RWPE1 (cell line): Measurements from ENCODE around the gene ADAM22.

Source experiments
- CTCF ChIA-PET: fragments of 350-600 bp; sonication (Branson Sonifier 250); formaldehyde crosslinking; extraction: SDS; loops from one replicate; lab custom pipeline; 2021; lab: Yijun Ruan, JAX
- POLR2A ChIA-PET: fragments of 400-600 bp; formaldehyde crosslinking; extraction: SDS; loops from one replicate; lab custom pipeline; 2020; ENCODE audit warnings: antibody characterized with exemption; ENCODE audit not compliant: low non-redundant PET; lab: Yijun Ruan, JAX
- DNase-seq: peaks from one replicate; pipeline ENCODE4 v3.0.0; 2012; ENCODE audit warnings: low spot score
- H3K27ac ChIP-seq: fragments of 450-650 bp; 2 replicates; pipeline ENCODE4 v1.5.1; 2017
- TF ChIP-seq, protein P1 (sequence below): fragments of 450-650 bp; conservative IDR thresholded peaks from 2 replicates; pipeline ENCODE4 v1.5.1; 2017; ENCODE audit warnings: low read depth, mild to moderate bottlenecking

The ADAM22 gene

GRCh38 chr7:88090240-88090639, 156.2 kb downstream of the ADAM22 start:
- TF ChIP-seq, protein P1, sequence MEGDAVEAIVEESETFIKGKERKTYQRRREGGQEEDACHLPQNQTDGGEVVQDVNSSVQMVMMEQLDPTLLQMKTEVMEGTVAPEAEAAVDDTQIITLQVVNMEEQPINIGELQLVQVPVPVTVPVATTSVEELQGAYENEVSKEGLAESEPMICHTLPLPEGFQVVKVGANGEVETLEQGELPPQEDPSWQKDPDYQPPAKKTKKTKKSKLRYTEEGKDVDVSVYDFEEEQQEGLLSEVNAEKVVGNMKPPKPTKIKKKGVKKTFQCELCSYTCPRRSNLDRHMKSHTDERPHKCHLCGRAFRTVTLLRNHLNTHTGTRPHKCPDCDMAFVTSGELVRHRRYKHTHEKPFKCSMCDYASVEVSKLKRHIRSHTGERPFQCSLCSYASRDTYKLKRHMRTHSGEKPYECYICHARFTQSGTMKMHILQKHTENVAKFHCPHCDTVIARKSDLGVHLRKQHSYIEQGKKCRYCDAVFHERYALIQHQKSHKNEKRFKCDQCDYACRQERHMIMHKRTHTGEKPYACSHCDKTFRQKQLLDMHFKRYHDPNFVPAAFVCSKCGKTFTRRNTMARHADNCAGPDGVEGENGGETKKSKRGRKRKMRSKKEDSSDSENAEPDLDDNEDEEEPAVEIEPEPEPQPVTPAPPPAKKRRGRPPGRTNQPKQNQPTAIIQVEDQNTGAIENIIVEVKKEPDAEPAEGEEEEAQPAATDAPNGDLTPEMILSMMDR: no peak
- ChIA-PET CTCF (interaction anchor here (0.7 kb wide), 2 partner anchors 9 to 95 kb away, joined by 3 read pairs; no protein-coding TSS in a partner anchor), POLR2A (no interaction called here)
- no peak overlapping the region for H3K27ac ChIP-seq
- no peak for DNase-seq

DNA sequence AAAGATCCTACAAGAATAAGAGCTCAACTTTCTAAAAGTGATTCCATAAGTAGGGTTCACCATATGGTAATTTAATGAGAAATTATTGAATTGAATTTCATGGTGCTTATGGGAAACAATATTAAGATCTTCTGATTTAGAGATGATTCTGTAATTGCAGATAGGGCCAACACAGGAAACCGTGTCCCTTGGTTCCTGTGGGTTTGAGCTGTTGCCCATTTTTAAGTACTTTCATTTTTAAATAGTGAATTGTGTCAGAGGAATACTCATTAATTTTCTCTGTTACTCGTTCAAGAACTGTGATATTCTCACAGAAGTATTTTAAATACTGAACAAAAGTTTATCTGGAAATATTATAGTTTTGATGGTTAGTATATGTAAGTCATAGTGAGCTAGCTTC, 156.6 kb downstream of the ADAM22 start:
- TF ChIP-seq, protein P1: no peak
- POLR2A ChIA-PET: no interaction called here
- CTCF ChIA-PET: interaction anchor here (0.7 kb wide), 2 partner anchors 9 to 94 kb away, joined by 3 read pairs; no protein-coding TSS in a partner anchor
- no peak overlapping the region for H3K27ac ChIP-seq
- no peak for DNase-seq

DNA sequence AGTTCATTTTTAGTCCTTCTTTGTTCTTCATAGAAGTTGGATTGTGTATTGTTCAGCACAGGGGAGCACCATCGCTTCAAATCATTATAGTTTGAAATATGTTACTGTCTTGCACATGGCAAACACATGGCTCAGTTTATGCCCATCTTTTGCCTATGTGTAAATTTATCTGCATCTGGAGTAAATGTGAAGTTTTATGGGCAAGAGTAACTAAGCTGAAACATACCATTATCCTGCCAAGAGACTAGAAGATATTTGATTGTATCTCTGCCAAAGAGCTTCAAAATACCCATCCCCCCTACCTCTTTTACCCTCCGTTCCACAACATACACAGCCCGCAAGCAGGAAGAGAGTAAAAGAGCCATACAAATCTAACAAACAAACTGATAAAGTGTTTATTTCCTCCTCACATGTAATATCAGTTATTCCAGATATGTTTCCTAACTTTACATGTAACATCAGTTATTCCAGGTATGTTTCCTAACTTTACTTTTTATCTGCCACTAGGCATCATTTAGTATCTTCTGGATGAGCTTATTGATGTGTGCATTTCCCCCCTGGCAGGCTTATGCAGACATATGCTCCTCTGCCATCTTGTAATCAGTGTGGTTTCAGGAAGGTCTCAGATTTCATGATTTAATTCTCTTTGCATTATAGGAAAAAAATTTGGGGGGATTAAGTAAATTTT, 158.1 kb downstream of the ADAM22 start:
- ChIA-PET CTCF (interaction anchor here (0.7 kb wide), 1 partner anchor 467 kb away, joined by 3 read pairs; no protein-coding TSS in a partner anchor), POLR2A (no interaction called here)
- TF ChIP-seq, protein P1: no peak
- no peak for DNase-seq
- no peak overlapping the region for H3K27ac ChIP-seq

DNA sequence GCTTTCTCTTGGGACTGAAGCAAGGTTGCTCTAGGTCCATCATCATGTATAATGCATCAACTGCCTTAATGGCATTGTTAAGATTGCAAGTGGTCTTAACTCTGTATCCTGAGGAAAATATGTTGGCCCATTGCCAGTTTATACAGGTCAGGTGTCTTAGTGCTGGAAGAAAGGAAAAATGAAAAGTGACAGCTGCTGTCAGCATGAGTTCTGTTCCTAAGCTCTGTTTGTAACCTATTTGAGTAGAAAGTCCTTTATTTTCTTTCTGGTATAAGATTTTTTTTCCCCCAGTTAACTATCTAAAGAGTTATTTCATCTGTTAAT, 158.6 kb downstream of the ADAM22 start:
- ChIA-PET POLR2A (no interaction called here), CTCF (interaction anchor here (0.7 kb wide), 1 partner anchor 467 kb away, joined by 3 read pairs; no protein-coding TSS in a partner anchor)
- no peak for DNase-seq
- H3K27ac ChIP-seq: no peak overlapping the region
- TF ChIP-seq, protein P1: no peak

- ChIA-PET POLR2A (no interaction called here), CTCF (interaction anchor here (1.3 kb wide), 1 partner anchor 10 kb away, joined by 7 read pairs; no protein-coding TSS in a partner anchor)
- TF ChIP-seq, protein P1: no peak
- DNase-seq: no peak
- no peak overlapping the region for H3K27ac ChIP-seq
Observed at GRCh38 chr7:88101769-88102168, 167.7 kb downstream of the ADAM22 start.

DNA sequence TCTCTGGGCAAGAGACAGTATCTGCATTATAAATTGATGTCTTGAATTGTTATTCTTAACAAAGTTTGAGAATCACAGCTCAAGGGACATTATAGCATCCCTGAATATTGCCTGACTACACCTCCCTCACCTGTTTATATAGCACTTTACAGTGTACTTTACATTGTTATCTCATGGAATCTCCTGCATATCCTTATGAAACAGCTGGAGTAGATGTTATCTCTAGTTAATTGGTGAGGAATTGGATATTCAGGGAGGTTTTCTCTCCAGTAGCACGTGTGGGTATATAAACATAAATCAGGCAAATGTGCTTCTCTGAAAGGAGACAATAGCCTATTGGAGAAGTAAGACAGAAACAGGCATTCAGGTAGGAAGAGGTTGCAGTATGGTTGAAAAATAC, 168.6 kb downstream of the ADAM22 start:
- TF ChIP-seq, protein P1: no peak
- ChIA-PET CTCF (no interaction called here), POLR2A (no interaction called here)
- no peak overlapping the region for H3K27ac ChIP-seq
- no peak for DNase-seq
